Suppressor macrophage treated with lipopolysaccharide for 1 hour (primary cell): ENCODE results near the gene ENTREP3.

ENCODE experiments used
- DNase-seq, 3 donors: peaks; one replicate each; pipeline ENCODE4 v3.0.0-alpha.2; 2020 to 2022

Gene ENTREP3

GRCh38 chr1:155197901-155198546, 57.3 kb downstream of the ENTREP3 start:
- no peak for DNase-seq
